ENCODE measurements around the gene IFNB1. TPM values are rescaled to one million over a fixed set of nuclear protein-coding genes. Genes with fewer than 3 reads are reported as not detected.

IFNB1 gene
- total RNA-seq, 1 experiment from 2014 or later, result not detected

GRCh38 chr9:21037278-21037677, 40.5 kb downstream of the IFNB1 start:
- intact Hi-C loops (cut with micrococcal nuclease), result no loop called here
- no peaks in the 10 kb centered on the region for H3K79me2 ChIP-seq (ENCODE audit: low read length)
- POLR2A ChIA-PET (ENCODE audit: unreplicated experiment), result no interaction called here
- no peak overlapping the region for H3K27ac ChIP-seq (ENCODE audit: low read length)
- no peaks in the 10 kb centered on the region for H3K9me2 ChIP-seq (replicated peaks; ENCODE audit: low read length)
- H3K27me3 ChIP-seq (ENCODE audit: low read length), result no peaks in the 10 kb centered on the region
- DNase-seq (no peak), ATAC-seq (no peak)
- no TSS peak for BruUV-seq (replicated peaks)
- H3K9me3 ChIP-seq (ENCODE audit: low read length), result no peaks in the 10 kb centered on the region
- no peak overlapping the region for H3K4me2 ChIP-seq (ENCODE audit: low read length)
- H4K20me1 ChIP-seq (ENCODE audit: low read length), result no peaks in the 10 kb centered on the region
- CTCF ChIA-PET, result no interaction called here
- no peak overlapping the region for H3K9ac ChIP-seq (ENCODE audit: low read length)
- no peaks in the 10 kb centered on the region for H3K4me1 ChIP-seq (ENCODE audit: insufficient read depth, low read length)
- TF ChIP-seq EZH2 (IDR thresholded peaks at IDR 0.05; ENCODE audit: low read length, unreplicated experiment), result no peak
- no peak for TF ChIP-seq CTCF (conservative IDR thresholded peaks at IDR 0.05; ENCODE audit: low read depth, low read length)
- TF ChIP-seq EZH2phosphoT487 (IDR thresholded peaks at IDR 0.05; ENCODE audit: borderline replicate concordance, low read length), result no peak
- H3K36me3 ChIP-seq (ENCODE audit: low read depth, low read length), result no peaks in the 10 kb centered on the region
- no peak overlapping the region for H3K4me3 ChIP-seq (ENCODE audit: low read length)
- H3F3A ChIP-seq (ENCODE audit: low read length, unreplicated experiment), result no peaks in the 10 kb centered on the region
- no peak overlapping the region for H2AFZ ChIP-seq (ENCODE audit: low read length)

GRCh38 chr9:21031808-21032183, 45.9 kb downstream of the IFNB1 start:
- Histone ChIP-seq H3K9me2 (replicated peaks; ENCODE audit: low read length) (no peaks in the 10 kb centered on the region), H3K27ac (ENCODE audit: low read length) (no peak overlapping the region), H3F3A (ENCODE audit: low read length, unreplicated experiment) (no peaks in the 10 kb centered on the region), H3K4me3 (ENCODE audit: low read length) (no peak overlapping the region), H2AFZ (ENCODE audit: low read length) (no peak overlapping the region), H3K36me3 (ENCODE audit: low read depth, low read length) (no peaks in the 10 kb centered on the region), H3K4me1 (ENCODE audit: insufficient read depth, low read length) (peaks cover 7% of the 10 kb centered on the region), H3K79me2 (ENCODE audit: low read length) (no peaks in the 10 kb centered on the region), H3K4me2 (ENCODE audit: low read length) (no peak overlapping the region), H3K27me3 (ENCODE audit: low read length) (no peaks in the 10 kb centered on the region), H4K20me1 (ENCODE audit: low read length) (no peaks in the 10 kb centered on the region), H3K9me3 (ENCODE audit: low read length) (no peaks in the 10 kb centered on the region), H3K9ac (ENCODE audit: low read length) (no peak overlapping the region)
- ChIA-PET CTCF (no interaction called here), POLR2A (ENCODE audit: unreplicated experiment) (no interaction called here)
- no peak for TF ChIP-seq EZH2 (IDR thresholded peaks at IDR 0.05; ENCODE audit: low read length, unreplicated experiment)
- no peak for TF ChIP-seq CTCF (conservative IDR thresholded peaks at IDR 0.05; ENCODE audit: low read depth, low read length)
- TF ChIP-seq EZH2phosphoT487 (IDR thresholded peaks at IDR 0.05; ENCODE audit: borderline replicate concordance, low read length), result no peak
- DNase-seq (no peak), ATAC-seq (no peak)
- intact Hi-C loops (cut with micrococcal nuclease), result no loop called here
- no TSS peak for BruUV-seq (replicated peaks)

GRCh38 chr9:21031091-21031807, 46.5 kb downstream of the IFNB1 start, which contains the start of gene HACD4:
TSS of gene HACD4 (minus strand) at chr9:21031640. CDS start at chr9:21031590, 50 bp downstream.
- no peak within 1 kb of the TSS for H3K4me3 ChIP-seq (ENCODE audit: low read length)
- no peak for ATAC-seq
- BruUV-seq (replicated peaks), result no TSS peak
- no peak within 1 kb of the TSS for H3K27ac ChIP-seq (ENCODE audit: low read length)
- H3K9ac ChIP-seq (ENCODE audit: low read length), result no peak within 1 kb of the TSS
- peaks cover 8% of the 10 kb centered on the region for H3K4me1 ChIP-seq (ENCODE audit: insufficient read depth, low read length)
- ChIA-PET CTCF (no interaction called here), POLR2A (ENCODE audit: unreplicated experiment) (no interaction called here)
- no peaks in the 10 kb centered on the region for H4K20me1 ChIP-seq (ENCODE audit: low read length)
- DNase-seq, result no peak
- no peak within 1 kb of the TSS for H2AFZ ChIP-seq (ENCODE audit: low read length)
- intact Hi-C loops (cut with micrococcal nuclease), result no loop called here
- no peaks in the 10 kb centered on the region for H3K36me3 ChIP-seq (ENCODE audit: low read depth, low read length)
- H3F3A ChIP-seq (ENCODE audit: low read length, unreplicated experiment), result no peaks in the 10 kb centered on the region
- H3K9me2 ChIP-seq (replicated peaks; ENCODE audit: low read length), result no peaks in the 10 kb centered on the region
- H3K9me3 ChIP-seq (ENCODE audit: low read length), result no peaks in the 10 kb centered on the region
- H3K4me2 ChIP-seq (ENCODE audit: low read length), result no peak within 1 kb of the TSS
- TF ChIP-seq EZH2phosphoT487 (IDR thresholded peaks at IDR 0.05; ENCODE audit: borderline replicate concordance, low read length), result no peak
- TF ChIP-seq CTCF (conservative IDR thresholded peaks at IDR 0.05; ENCODE audit: low read depth, low read length), result no peak
- TF ChIP-seq EZH2 (IDR thresholded peaks at IDR 0.05; ENCODE audit: low read length, unreplicated experiment), result no peak
- no peaks in the 10 kb centered on the region for H3K79me2 ChIP-seq (ENCODE audit: low read length)
- H3K27me3 ChIP-seq (ENCODE audit: low read length), result no peaks in the 10 kb centered on the region

Data from PC-3 (cell line).